CD4-positive, alpha-beta T cell (primary cell): Measurements from ENCODE around the gene TLL2. TPM values are rescaled to one million over a fixed set of nuclear protein-coding genes. Genes with fewer than 3 reads are reported as not detected.

ENCODE experiments used
- ATAC-seq: fragments of 200-7000 bp; cut with Tn5 transposase; one replicate; pipeline ENCODE4 v1.10.0; 2022; ENCODE audit warnings: mild to moderate bottlenecking; ENCODE audit not compliant: poor library complexity
- CTCF ChIA-PET: fragments of 350-600 bp; sonication (Branson Sonifier 250); formaldehyde crosslinking; loops from one replicate; lab custom pipeline; 2021; ENCODE audit warnings: antibody characterized with exemption, inconsistent platforms; lab: Charles Lee
- POLR2A ChIA-PET: fragments of 350-600 bp; sonication (Branson Sonifier 250); formaldehyde crosslinking; loops from one replicate; lab custom pipeline; 2021; ENCODE audit warnings: antibody characterized with exemption, inconsistent platforms; lab: Charles Lee
- DNase-seq, 14 experiments: peaks; one replicate each; pipeline ENCODE4 v3.0.0-alpha.2; 2013 to 2020; ENCODE audit warnings: mixed read lengths in 2 of 14
- H3K27ac ChIP-seq, 2 donors: one replicate each; pipeline versions ENCODE4 v1.5.1 to v1.7.0; 2013; ENCODE audit warnings: low read length in 2 of 2, low read depth in 1 of 2, mild to moderate bottlenecking in 1 of 2
- H3K27me3 ChIP-seq, 2 experiments: 1 replicate in 1 of 2; 2 replicates in 1 of 2; pipeline versions ENCODE4 v1.6.1 to v1.7.0; 2013; ENCODE audit warnings: low read length in 2 of 2, control low read depth in 1 of 2, mild to moderate bottlenecking in 1 of 2, moderate library complexity in 1 of 2; ENCODE audit not compliant: insufficient read depth in 2 of 2, control insufficient read depth in 1 of 2
- H3K36me3 ChIP-seq: one replicate; pipeline ENCODE4 v1.6.1; 2013; ENCODE audit warnings: low read length, control low read depth; ENCODE audit not compliant: insufficient read depth
- H3K4me1 ChIP-seq: one replicate; pipeline ENCODE4 v1.6.1; 2013; ENCODE audit warnings: low read length, control low read depth; ENCODE audit not compliant: insufficient read depth
- H3K4me3 ChIP-seq: one replicate; pipeline ENCODE4 v1.5.1; 2013; ENCODE audit warnings: mild to moderate bottlenecking, low read length, moderate library complexity
- H3K9me3 ChIP-seq, 2 experiments: 1 replicate in 1 of 2; 2 replicates in 1 of 2; pipeline versions ENCODE4 v1.6.1 to v1.7.0; 2013; ENCODE audit warnings: low read length in 2 of 2, mild to moderate bottlenecking in 2 of 2, control low read depth in 1 of 2, moderate library complexity in 1 of 2; ENCODE audit not compliant: control insufficient read depth in 1 of 2, insufficient read depth in 1 of 2
- H3K27ac Mint-ChIP-seq: one replicate; pipeline ENCODE4 v1.8.0; 2020; ENCODE audit warnings: mixed read lengths
- H3K27me3 Mint-ChIP-seq: one replicate; pipeline ENCODE4 v1.8.0; 2021; ENCODE audit warnings: mixed read lengths
- H3K36me3 Mint-ChIP-seq: one replicate; pipeline ENCODE4 v1.8.0; 2021; ENCODE audit warnings: low read depth, mixed read lengths
- H3K4me1 Mint-ChIP-seq: one replicate; pipeline ENCODE4 v1.8.0; 2021; ENCODE audit warnings: low read depth, mixed read lengths
- H3K4me3 Mint-ChIP-seq: one replicate; pipeline ENCODE4 v1.8.0; 2020; ENCODE audit warnings: mild to moderate bottlenecking, mixed read lengths
- H3K9me3 Mint-ChIP-seq: one replicate; pipeline ENCODE4 v1.8.0; 2020; ENCODE audit warnings: mixed read lengths
- CTCF ChIP-seq: fragments of 200-600 bp; IDR thresholded peaks from one replicate; pipeline ENCODE4 v1.8.0; 2022; ENCODE audit warnings: antibody characterized with exemption, mild to moderate bottlenecking
- intact Hi-C, 2 experiments: fragments of 100-400 bp; cut with DNase I in 1 of 2; cut with micrococcal nuclease in 1 of 2; formaldehyde crosslinking; loops; one replicate each; pipeline versions ENCODE4 v1.15.1 to v1.9.0; 2023 to 2025; cut with DNase I, micrococcal nuclease
- total RNA-seq, 174 experiments: library from RNA in 2 of 174; stranded (reverse) in 2 of 174; gene quantifications; one replicate each; pipeline ENCODE4 v1.2.3 and lab custom pipeline; 2021 to 2026

Gene TLL2
- total RNA-seq, 2 experiments from 2014 or later: not detected

DNA sequence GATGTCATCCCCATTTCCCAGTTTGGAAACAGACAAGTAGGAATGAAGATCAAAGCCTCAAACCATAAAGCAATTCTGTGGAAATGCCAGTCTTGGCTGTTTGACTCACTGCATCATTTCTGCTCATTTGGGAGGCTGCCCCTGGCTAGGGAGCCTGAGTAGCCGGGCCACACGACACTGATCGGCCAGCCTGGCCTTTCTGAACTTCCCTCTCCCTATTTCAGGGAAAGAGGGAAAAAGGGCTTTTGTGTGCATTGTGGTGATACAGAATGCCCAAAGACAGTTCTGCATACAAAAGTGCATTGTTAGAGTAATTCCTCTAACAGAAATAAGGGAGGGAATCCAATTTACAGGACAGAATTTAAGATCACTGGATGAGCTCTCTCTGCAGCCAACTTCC is 113.3 kb downstream of the TLL2 start:
- TF ChIP-seq CTCF: no peak
- POLR2A ChIA-PET: no interaction called here
- no peak overlapping the region for H3K27ac ChIP-seq
- H3K36me3 Mint-ChIP-seq: no peaks in the 10 kb centered on the region
- DNase-seq (no peak), ATAC-seq (no peak)
- CTCF ChIA-PET: no interaction called here
- H3K27me3 ChIP-seq: peaks cover 11 to 18% of the 10 kb centered on the region in 2 experiments
- intact Hi-C loops: no loop called here
- no peak overlapping the region for H3K4me3 Mint-ChIP-seq
- H3K36me3 ChIP-seq: no peaks in the 10 kb centered on the region
- no peaks in the 10 kb centered on the region for H3K9me3 Mint-ChIP-seq
- no peak overlapping the region for H3K4me3 ChIP-seq
- peaks cover 6% of the 10 kb centered on the region for H3K4me1 ChIP-seq
- H3K4me1 Mint-ChIP-seq: peaks cover 6% of the 10 kb centered on the region
- no peak overlapping the region for H3K27ac Mint-ChIP-seq
- H3K9me3 ChIP-seq: no peaks in the 10 kb centered on the region
- peaks cover 48% of the 10 kb centered on the region for H3K27me3 Mint-ChIP-seq

- H3K27me3 Mint-ChIP-seq: peaks cover 45% of the 10 kb centered on the region
- no peak overlapping the region for H3K4me3 Mint-ChIP-seq
- DNase-seq (no peak), ATAC-seq (no peak)
- no peaks in the 10 kb centered on the region for H3K9me3 Mint-ChIP-seq
- POLR2A ChIA-PET: no interaction called here
- Histone ChIP-seq H3K27me3 (peaks cover 15 to 18% of the 10 kb centered on the region in 2 experiments), H3K36me3 (no peaks in the 10 kb centered on the region), H3K9me3 (no peaks in the 10 kb centered on the region), H3K4me3 (no peak overlapping the region), H3K27ac (no peak overlapping the region), H3K4me1 (peaks cover 6% of the 10 kb centered on the region)
- intact Hi-C loops: loop anchor here (2.0 to 10.0 kb wide), 5 partner anchors 114 to 814 kb away; partner anchors contain the start of gene TLL2 (in 2 of the 2)
- CTCF ChIA-PET: no interaction called here
- H3K36me3 Mint-ChIP-seq: no peaks in the 10 kb centered on the region
- TF ChIP-seq CTCF: no peak
- H3K27ac Mint-ChIP-seq: no peak overlapping the region
- H3K4me1 Mint-ChIP-seq: peaks cover 6% of the 10 kb centered on the region
These were observed 115.8 kb downstream of the TLL2 start for GRCh38 chr10:96397902-96398301.

GRCh38 chr10:96395931-96396877 is 117.5 kb downstream of the TLL2 start:
- Histone ChIP-seq H3K36me3 (no peaks in the 10 kb centered on the region), H3K27me3 (peaks cover 13 to 14% of the 10 kb centered on the region in 2 experiments), H3K9me3 (no peaks in the 10 kb centered on the region), H3K27ac (no peak overlapping the region), H3K4me1 (peaks cover 6% of the 10 kb centered on the region), H3K4me3 (no peak overlapping the region)
- Mint-ChIP-seq H3K27me3 (peaks cover 31% of the 10 kb centered on the region), H3K4me3 (peak overlapping the region; percentile 60), H3K36me3 (no peaks in the 10 kb centered on the region), H3K27ac (no peak overlapping the region), H3K9me3 (no peaks in the 10 kb centered on the region), H3K4me1 (peaks cover 6% of the 10 kb centered on the region)
- ChIA-PET CTCF (interaction anchor here (0.6 to 1.4 kb wide), 3 partner anchors 21 to 814 kb away, joined by 3 to 6 read pairs (median 4); no protein-coding TSS in a partner anchor), POLR2A (no interaction called here)
- DNase-seq (peak; percentile 39 to 79 (median 46)), ATAC-seq (peak; percentile 89)
- TF ChIP-seq CTCF: peak; percentile 96
- intact Hi-C loops: loop anchor here (1.0 to 10.0 kb wide), 7 partner anchors 116 to 816 kb away; partner anchors contain the start of gene TLL2 (in 2 of the 2)
